ENCODE results near the gene STRIP2. TPM values are rescaled to one million over a fixed set of nuclear protein-coding genes. Genes with fewer than 3 reads are reported as not detected.
A peak's percentile ranks its signal among the peaks of the same experiment; 100 is the strongest.

The STRIP2 gene
- total and polyA plus RNA-seq, 9 of the 15 experiments (the other 6 are each of a cell fraction or from before 2014, with no cell fraction given) = 10.1 to 81.8 (median 42.3) TPM

GRCh38 chr7:129496653-129497052 is 62.4 kb downstream of the STRIP2 start:
- 43% methylated on average over 7 of the region's 7 CpGs for WGBS (ENCODE audit: insufficient coverage, low coverage, missing lambda C conversion rate)

GRCh38 chr7:129497156-129497555 is 62.9 kb downstream of the STRIP2 start:
- WGBS (ENCODE audit: insufficient coverage, low coverage, missing lambda C conversion rate) = 67% methylated on average over 4 of the region's 4 CpGs
- H3K27ac ChIP-seq (ENCODE audit: extremely low read depth, low read depth, low read length) = no peak overlapping the region
- H3K36me3 ChIP-seq (ENCODE audit: control insufficient read depth, insufficient read depth, low read length) = peaks cover 2% of the 10 kb centered on the region; the same call in 1 of the 3 replicates
- ChIA-PET CTCF (ENCODE audit: low intra/inter-chr PET ratio) (no interaction called here), POLR2A (interaction anchor here (0.6 to 1.1 kb wide), 3 partner anchors 9 to 16 kb away, joined by 3 to 4 read pairs (median 3); no protein-coding TSS in a partner anchor)
- DNase-seq (ENCODE audit: extremely low read depth in 1 of 4, low spot score in 3 of 4) (no peak), ATAC-seq (no peak), FAIRE-seq (no peak)
- H4K20me1 ChIP-seq (replicated peaks; ENCODE audit: control insufficient read depth, insufficient read depth, low read length) = no peaks in the 10 kb centered on the region
- peak overlapping the region in 1 of 2 experiments; percentile 53; a peak in 1 of 4 replicates for H3K9ac ChIP-seq (ENCODE audit: insufficient read depth in 1 of 2, low read depth in 2 of 2, low read length in 2 of 2)
- H3K9me3 ChIP-seq (replicated peaks; ENCODE audit: control insufficient read depth, insufficient read depth, low read depth, low read length) = no peaks in the 10 kb centered on the region
- TF ChIP-seq ARID4B (CRISPR knock-in tag; IDR thresholded peaks at IDR 0.05) (peak; percentile 18; the same call in 1 of the 2 replicates), YY1 (IDR thresholded peaks at IDR 0.05; ENCODE audit: borderline replicate concordance in 1 of 3, control insufficient read depth in 1 of 3, extremely low read depth in 1 of 3, insufficient read depth in 3 of 3, insufficient read length in 1 of 3, insufficient replicate concordance in 2 of 3, low read depth in 1 of 3, low read length in 2 of 3) (peak in 1 of 3 experiments; percentile 8), MAFK (IDR thresholded peaks at IDR 0.05; ENCODE audit: low read length) (no peak)
- H3K4me1 ChIP-seq (replicated peaks in 1 of 2; ENCODE audit: control insufficient read depth in 2 of 2, insufficient read depth in 2 of 2, low read length in 2 of 2) = peaks cover 0 to 3% of the 10 kb centered on the region in 2 experiments; a peak in 4 of 5 replicates
- H3K27me3 ChIP-seq (ENCODE audit: control insufficient read depth in 2 of 2, insufficient read depth in 2 of 2, low read length in 2 of 2) = no peaks in the 10 kb centered on the region
- no peak overlapping the region for H3K4me3 ChIP-seq
- in situ Hi-C loops (cut with MboI) (no loop called here), intact Hi-C loops (cut with micrococcal nuclease) (loop anchor here (10.0 kb wide), 1 partner anchor 518 kb away; no protein-coding TSS in a partner anchor)
- no peaks in the 10 kb centered on the region for H3K79me2 ChIP-seq (ENCODE audit: control insufficient read depth, insufficient read depth, low read length)
- no peaks in the 10 kb centered on the region for H3K9me1 ChIP-seq (ENCODE audit: control insufficient read depth, insufficient read depth, low read length)
- BruUV-seq (replicated peaks) = no TSS peak
- no peak overlapping the region for H2AFZ ChIP-seq (ENCODE audit: low read depth, low read length)
- no peak overlapping the region for H3K4me2 ChIP-seq (ENCODE audit: insufficient read depth, low read length)

More at GRCh38 chr7:129496653-129497052, 62.4 kb downstream of the STRIP2 start:
- no peaks in the 10 kb centered on the region for H3K79me2 ChIP-seq (ENCODE audit: control insufficient read depth, insufficient read depth, low read length)
- BruUV-seq (replicated peaks) = no TSS peak
- peaks cover 2% of the 10 kb centered on the region; the same call in 1 of the 3 replicates for H3K36me3 ChIP-seq (ENCODE audit: control insufficient read depth, insufficient read depth, low read length)
- H3K27ac ChIP-seq (ENCODE audit: extremely low read depth, low read depth, low read length) = no peak overlapping the region
- H3K9me1 ChIP-seq (ENCODE audit: control insufficient read depth, insufficient read depth, low read length) = no peaks in the 10 kb centered on the region
- DNase-seq (ENCODE audit: extremely low read depth in 1 of 4, low spot score in 3 of 4) (no peak), ATAC-seq (no peak), FAIRE-seq (no peak)
- H3K4me1 ChIP-seq (replicated peaks in 1 of 2; ENCODE audit: control insufficient read depth in 2 of 2, insufficient read depth in 2 of 2, low read length in 2 of 2) = no peaks in the 10 kb centered on the region; a peak in 2 of 5 replicates
- intact Hi-C loops (cut with micrococcal nuclease) (loop anchor here (10.0 kb wide), 1 partner anchor 518 kb away; no protein-coding TSS in a partner anchor), in situ Hi-C loops (cut with MboI) (no loop called here)
- ChIA-PET CTCF (ENCODE audit: low intra/inter-chr PET ratio) (no interaction called here), POLR2A (interaction anchor here (0.6 to 1.1 kb wide), 3 partner anchors 9 to 15 kb away, joined by 3 to 4 read pairs (median 3); no protein-coding TSS in a partner anchor)
- no peak overlapping the region for H3K4me2 ChIP-seq (ENCODE audit: insufficient read depth, low read length)
- H4K20me1 ChIP-seq (replicated peaks; ENCODE audit: control insufficient read depth, insufficient read depth, low read length) = no peaks in the 10 kb centered on the region
- H3K27me3 ChIP-seq (ENCODE audit: control insufficient read depth in 2 of 2, insufficient read depth in 2 of 2, low read length in 2 of 2) = no peaks in the 10 kb centered on the region
- no peak overlapping the region for H3K9ac ChIP-seq (ENCODE audit: insufficient read depth in 1 of 2, low read depth in 2 of 2, low read length in 2 of 2)
- no peak overlapping the region for H3K4me3 ChIP-seq
- no peaks in the 10 kb centered on the region for H3K9me3 ChIP-seq (replicated peaks; ENCODE audit: control insufficient read depth, insufficient read depth, low read depth, low read length)
- no peak for TF ChIP-seq RUNX1 (IDR thresholded peaks at IDR 0.05; ENCODE audit: low read depth)
- no peak overlapping the region for H2AFZ ChIP-seq (ENCODE audit: low read depth, low read length)

Data from K562 (cell line).